Amniotic epithelial cell (primary cell): ENCODE measurements around the gene MBNL2.

Experiments
- DNase-seq: peaks from one replicate; pipeline ENCODE4 v3.0.0-alpha.2; 2010; ENCODE audit warnings: low read depth

MBNL2 gene

DNA sequence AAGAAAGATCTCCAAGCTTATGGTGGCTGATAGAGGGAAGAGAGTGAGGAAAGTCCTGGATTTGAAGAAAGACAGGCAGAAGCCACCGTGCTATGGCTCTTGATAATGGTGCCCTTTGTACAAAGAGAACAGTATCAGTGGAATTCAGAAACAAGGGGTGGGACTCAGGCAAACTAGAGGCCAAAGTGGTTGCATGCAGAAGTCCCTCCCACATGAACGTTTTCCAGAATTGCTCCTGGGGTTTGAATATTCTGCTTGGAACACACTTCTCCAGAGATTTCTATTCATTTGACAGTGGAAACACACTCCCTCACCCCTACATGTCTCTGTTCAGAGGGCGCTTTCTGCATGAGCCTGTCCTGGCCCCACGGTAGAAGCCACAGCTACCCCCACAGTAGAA, 10.1 kb upstream of the MBNL2 start:
- DNase-seq: no peak

GRCh38 chr13:97212601-97213040, 9.5 kb upstream of the MBNL2 start:
- peak; percentile 55 for DNase-seq

DNA sequence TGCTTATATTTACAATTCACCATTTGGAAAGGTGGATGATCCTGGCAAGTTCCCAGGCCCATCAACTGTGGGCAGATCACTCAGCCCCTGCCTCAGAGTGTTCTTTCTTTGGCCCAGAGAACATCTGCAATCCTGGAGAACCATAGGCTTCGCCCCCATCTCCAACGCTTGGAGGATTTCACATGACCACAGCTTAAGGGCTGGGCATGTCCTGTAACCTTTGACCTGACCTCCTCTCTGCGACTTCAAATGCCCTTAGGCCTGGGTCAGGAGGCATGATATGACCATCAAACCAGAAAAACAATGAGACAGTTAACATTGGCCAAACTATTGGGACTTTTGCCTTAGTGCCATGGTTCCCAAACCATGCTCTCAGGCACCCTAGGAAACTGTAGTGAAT, 7.2 kb upstream of the MBNL2 start:
- DNase-seq: no peak

- DNase-seq: no peak
Observed at GRCh38 chr13:97215325-97215724, 6.8 kb upstream of the MBNL2 start.

- DNase-seq: no peak
Observed at GRCh38 chr13:97219226-97219625, 2.9 kb upstream of the MBNL2 start.

- DNase-seq: no peak
Observed at GRCh38 chr13:97220151-97220900, 1.8 kb upstream of the MBNL2 start.

DNA sequence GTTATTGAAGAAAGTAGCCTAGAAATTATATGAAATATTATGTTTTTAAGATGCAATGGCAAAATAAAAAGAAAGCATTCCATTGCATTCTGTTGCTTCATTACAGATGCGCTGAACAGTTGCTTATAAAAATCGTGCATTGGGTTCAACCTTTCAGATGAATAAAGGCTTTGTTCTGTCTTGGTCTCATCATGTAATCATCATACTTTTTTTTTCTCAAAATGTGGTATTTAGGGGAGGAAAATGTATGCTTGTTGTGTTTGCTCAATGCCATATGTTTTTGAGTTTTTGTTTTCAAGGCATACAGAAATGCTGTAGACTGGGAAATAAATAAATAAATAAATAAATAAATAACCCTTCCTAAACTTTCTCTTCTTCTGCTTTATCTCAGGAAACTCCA, 1.1 kb upstream of the MBNL2 start:
- no peak for DNase-seq

DNA sequence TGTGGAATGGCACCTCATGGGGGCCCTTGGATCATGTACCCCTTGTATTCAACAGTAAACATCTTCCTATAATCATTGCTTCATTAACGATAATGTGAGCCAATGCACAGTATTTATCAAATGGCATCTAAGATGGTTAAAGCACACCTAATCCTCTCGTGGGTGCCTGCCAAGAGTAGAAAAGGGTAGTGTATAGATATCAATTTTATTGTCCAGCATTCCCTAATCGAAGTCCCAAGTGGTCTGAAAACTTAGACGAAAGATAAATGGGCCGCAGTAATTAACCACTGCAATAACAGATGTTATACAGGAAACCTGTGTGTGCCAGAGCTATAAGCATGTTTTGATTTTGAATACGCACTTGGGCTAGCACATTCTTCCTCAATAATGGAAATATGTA, 667 bp upstream of the MBNL2 start:
- DNase-seq: no peak

DNA sequence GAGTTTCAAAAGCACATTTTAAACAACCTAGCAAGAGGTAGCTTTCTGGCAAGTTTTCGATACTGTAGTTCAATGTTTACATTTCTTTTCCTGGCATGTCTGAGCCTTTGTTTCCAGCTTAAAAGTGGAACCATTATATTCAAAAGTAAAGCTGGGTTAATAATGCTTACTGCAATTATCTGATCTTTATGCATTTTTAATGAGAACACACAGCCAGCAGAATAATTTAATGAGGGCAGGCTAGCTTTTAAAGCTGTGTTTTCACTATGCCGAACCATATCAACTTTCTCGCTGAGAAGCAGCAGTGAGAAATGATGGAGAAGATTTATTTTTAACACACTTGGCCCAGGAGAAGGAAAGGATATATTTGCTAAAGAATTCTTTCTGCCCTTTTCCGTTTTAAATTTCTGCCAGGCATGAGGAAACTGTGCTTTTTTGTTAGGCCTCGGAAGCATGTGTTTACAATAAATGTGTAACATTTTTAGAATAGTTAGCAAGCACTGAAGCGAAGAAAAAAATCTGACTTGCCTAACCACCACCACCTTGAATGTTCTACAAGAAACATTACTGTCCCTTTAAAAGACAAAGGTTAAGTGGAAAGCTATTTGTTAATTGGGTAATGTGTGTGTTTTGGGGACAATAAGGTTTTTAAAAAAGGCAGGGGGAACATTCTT, 1.0 kb downstream of the MBNL2 start:
- DNase-seq: no peak

- peak; percentile 95 for DNase-seq
Observed at GRCh38 chr13:97223711-97224541, 1.8 kb downstream of the MBNL2 start.

DNA sequence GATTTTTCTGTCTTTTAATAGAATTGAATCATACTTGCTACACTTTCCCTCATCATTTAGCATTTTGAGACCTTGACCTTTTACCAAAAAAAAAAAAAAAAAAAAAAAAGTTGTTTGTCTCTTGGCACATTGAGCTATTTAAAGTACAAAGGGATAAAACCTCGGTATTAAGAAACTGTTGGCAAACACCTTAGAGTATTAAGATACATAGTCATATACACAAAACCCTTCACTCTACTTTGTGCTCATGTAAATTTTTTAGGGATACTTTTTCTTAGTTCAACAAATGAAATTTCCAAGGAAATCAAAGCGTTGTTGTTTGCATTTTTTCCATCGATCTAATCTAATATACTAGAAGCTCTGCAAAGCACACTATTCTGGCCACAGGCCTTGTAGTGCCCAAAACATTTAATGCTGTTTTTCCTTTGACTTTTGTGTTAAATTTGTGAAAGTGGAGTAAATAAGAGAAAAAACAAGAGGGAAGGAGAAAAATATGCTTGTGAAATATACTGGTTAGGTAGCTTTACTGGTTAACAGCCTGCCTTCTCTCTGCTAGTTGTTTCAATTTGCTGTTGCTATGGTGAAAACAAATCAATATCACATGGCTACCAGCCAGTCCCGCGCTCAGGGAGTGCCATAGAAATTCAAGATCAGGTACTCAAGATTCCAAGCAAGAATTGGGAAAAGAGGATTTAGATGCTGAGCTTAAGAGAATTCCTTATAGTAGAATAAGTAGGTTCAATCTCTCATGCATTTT, 2.6 kb downstream of the MBNL2 start:
- peak; percentile 31 for DNase-seq

DNA sequence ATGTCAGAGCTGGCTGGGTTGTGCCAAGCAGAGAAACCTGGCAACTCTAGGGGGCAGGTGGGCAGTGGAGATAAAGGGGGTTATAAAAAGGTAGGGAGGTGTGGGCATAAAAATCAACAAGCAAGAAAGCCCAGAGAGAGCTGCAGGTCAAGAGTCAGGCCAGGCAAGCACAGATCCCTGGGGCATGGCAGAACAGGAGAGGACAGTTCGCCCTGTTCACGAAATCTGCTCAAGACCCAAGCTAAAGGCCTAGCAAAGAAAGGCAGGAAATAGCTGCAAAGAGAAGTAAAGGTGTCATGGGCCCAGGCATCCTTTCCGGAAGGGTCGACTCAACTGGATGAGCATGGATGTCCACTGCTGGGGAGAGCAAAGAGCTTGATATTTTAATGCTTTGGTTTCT, 3.4 kb downstream of the MBNL2 start:
- DNase-seq: no peak

- DNase-seq: no peak
Observed at GRCh38 chr13:97226013-97226412, 3.9 kb downstream of the MBNL2 start.

DNA sequence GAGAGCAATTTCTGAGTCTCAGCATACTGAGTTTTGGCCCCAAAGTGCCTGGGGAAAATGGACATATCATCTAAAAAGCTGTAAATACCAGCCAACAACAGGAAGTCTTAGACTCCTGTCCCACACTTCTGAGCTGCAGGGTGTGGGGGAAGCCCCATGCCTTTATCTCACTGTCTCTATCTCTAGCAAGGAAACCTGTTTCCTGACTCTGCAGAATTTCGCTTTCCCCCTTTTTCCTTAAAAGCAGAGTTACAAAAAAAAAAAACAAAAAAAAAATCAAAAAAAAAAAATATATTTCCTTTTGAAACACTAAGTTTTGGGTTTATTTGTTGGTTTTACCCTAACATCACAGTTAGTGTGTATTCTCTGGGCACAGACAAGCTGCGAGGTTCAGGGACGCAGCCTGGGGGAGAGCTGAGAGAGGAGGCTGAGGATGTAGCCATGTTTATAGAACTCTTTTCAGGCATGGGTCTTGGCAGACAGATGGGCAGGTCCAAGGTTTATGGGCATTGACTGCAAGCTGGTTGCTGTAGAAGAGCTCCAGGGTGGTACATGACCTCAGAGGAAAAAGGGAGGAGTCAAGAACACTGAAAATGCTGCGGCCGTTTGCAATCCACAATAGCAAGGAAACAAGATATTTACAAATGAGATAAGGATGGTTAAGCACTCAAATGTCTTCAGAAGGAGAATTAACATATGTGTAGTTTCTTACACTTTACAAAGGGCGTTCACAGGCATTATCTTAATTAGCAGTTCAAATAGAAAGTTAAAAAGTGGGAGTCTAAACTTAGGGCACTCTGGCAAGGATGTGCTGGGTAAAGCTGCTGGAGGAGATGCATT, 4.9 kb downstream of the MBNL2 start:
- DNase-seq: peak; percentile 76

- DNase-seq: peak; percentile 85
Observed at GRCh38 chr13:97228850-97229521, 6.9 kb downstream of the MBNL2 start.

DNA sequence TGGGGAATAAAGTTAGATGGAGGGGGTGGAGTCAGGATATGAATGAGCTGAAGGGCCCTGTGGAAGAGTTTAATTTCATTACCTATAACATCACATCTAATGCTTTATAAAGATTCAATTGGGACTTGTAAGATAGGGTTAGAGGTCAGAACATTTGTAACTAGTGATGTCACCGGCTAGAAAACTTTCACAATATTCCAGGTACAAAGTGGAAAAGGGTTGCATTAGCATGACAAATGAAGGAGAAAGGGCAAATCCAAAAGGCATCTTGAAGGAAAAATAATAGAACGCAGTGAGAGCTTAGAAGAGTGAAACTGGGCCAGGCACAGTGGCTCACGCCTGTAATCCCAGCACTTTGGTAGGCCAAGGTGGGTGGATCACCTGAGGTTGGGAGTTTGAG, 7.6 kb downstream of the MBNL2 start:
- no peak for DNase-seq

DNA sequence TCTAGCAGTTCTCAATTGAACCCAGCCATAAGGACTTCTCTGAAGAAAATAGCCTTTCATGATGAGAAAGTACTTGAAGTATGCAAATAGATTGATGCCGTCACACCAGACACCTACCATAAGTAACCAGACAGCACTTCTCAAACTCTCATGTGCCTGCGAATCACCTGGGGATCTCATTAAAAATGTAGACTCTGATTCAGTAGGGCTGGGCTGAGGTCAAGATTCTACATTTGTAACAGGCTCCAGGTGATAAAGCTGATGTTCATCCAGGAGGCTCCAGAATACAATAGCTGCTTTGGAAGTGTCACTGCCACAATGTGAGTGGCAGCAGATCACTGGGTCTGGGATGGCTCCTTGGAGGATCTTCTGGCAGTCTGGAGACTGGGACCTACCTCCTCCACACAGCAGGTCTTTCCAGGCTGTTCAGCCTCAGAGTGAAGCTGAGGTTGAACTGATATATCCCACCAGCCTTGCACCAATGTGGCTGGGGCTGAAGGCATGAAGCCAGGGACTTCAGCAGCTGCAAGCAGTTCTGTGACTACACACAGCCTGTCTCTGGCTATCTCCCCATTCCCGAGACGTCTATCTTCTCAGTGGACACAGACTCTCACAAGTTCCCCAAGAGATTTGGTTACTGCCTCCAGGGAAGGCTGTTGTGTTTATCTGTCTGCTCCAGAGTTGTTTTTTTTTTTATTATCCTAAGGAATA, 9.1 kb downstream of the MBNL2 start:
- DNase-seq: no peak

DNA sequence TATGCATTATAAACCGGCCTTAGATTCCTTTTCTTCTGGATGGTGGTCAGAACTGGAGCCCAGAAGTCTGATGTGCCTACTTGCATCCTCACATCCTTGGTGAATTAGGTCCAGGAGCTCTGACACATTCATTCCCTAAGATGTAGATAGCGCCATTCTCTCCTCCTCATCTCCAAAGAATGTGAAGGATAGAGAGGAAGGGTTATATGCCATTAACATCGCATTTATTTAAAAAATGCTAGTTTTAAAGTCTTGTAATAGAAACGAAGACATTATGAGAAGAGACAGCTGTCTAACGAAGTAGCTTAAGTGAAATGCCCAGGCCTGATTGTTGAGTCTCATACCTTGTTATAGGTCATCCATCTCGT, 9.7 kb downstream of the MBNL2 start:
- no peak for DNase-seq

- no peak for DNase-seq
Observed at GRCh38 chr13:97233499-97233898, 11.4 kb downstream of the MBNL2 start.

GRCh38 chr13:97234236-97234635, 12.1 kb downstream of the MBNL2 start:
- DNase-seq: no peak
